HEK293 (cell line): ENCODE measurements around the gene NCF2.
A peak's percentile ranks its signal among the peaks of the same experiment; 100 is the strongest.

Experiments
- CTCF ChIA-PET: fragments of 350-600 bp; formaldehyde crosslinking; extraction: SDS; loops from one replicate; lab custom pipeline; 2021; ENCODE audit warnings: antibody characterized with exemption; lab: Yijun Ruan, JAX
- POLR2A ChIA-PET: fragments of 300-600 bp; formaldehyde crosslinking; extraction: SDS; loops from one replicate; lab custom pipeline; 2020; ENCODE audit warnings: antibody characterized with exemption, inconsistent platforms; lab: Yijun Ruan, JAX
- H3K27ac ChIP-seq: fragments of 200-500 bp; sonication (Bioruptor generic); 2 replicates; pipeline ENCODE4 v1.5.1; 2014; ENCODE audit warnings: low read depth, low read length, control low read depth, inconsistent platforms; ENCODE audit errors: extremely low read depth
- H3K36me3 ChIP-seq, 2 experiments: fragments of 200-500 bp in 1 of 2; sonication (Bioruptor generic) in 1 of 2; 1 replicate in 1 of 2; 2 replicates in 1 of 2; pipeline ENCODE4 v1.5.1; 2014 to 2017; ENCODE audit warnings: inconsistent platforms in 2 of 2, low read length in 2 of 2; ENCODE audit not compliant: control insufficient read depth in 2 of 2, insufficient read depth in 1 of 2
- H3K4me1 ChIP-seq: fragments of 200-500 bp; sonication (Bioruptor generic); 2 replicates; pipeline ENCODE4 v1.5.1; 2014; ENCODE audit warnings: mild to moderate bottlenecking, low read length, inconsistent platforms; ENCODE audit not compliant: control insufficient read depth, insufficient read depth
- H3K4me3 ChIP-seq: 2 replicates; pipeline ENCODE4 v1.5.1; 2011; ENCODE audit warnings: low read depth, mild to moderate bottlenecking, control low read depth, low read length, moderate library complexity
- H3K9me3 ChIP-seq: fragments of 200-500 bp; sonication (Bioruptor generic); 2 replicates; pipeline ENCODE4 v1.5.1; 2014; ENCODE audit warnings: low read depth, low read length, inconsistent platforms; ENCODE audit not compliant: control insufficient read depth, insufficient read depth
- CTCF ChIP-seq: fragments of 450-650 bp; formaldehyde crosslinking; IDR thresholded peaks from 2 replicates; pipeline ENCODE4 v1.5.1; 2016; ENCODE audit warnings: missing biosample characterization, missing genetic modification characterization
- IKZF3 ChIP-seq: fragments of 450-650 bp; IDR thresholded peaks from 2 replicates; pipeline ENCODE4 v1.5.0; 2018; ENCODE audit warnings: missing biosample characterization, mild to moderate bottlenecking, missing genetic modification characterization, moderate library complexity
- KLF1 ChIP-seq: fragments of 450-650 bp; formaldehyde crosslinking; IDR thresholded peaks from 2 replicates; pipeline ENCODE4 v1.5.1; 2016; ENCODE audit warnings: missing biosample characterization, missing genetic modification characterization
- PRDM1 ChIP-seq: fragments of 450-650 bp; formaldehyde crosslinking; IDR thresholded peaks from 2 replicates; pipeline ENCODE4; 2016; ENCODE audit warnings: missing biosample characterization, missing genetic modification characterization
- SCRT2 ChIP-seq: fragments of 450-650 bp; formaldehyde crosslinking; IDR thresholded peaks from 2 replicates; pipeline ENCODE4 v1.5.1; 2016; ENCODE audit warnings: missing biosample characterization, missing genetic modification characterization
- TCF7L2 ChIP-seq: IDR thresholded peaks from 2 replicates; pipeline ENCODE4 v1.6.1; 2011; ENCODE audit warnings: low read depth, mild to moderate bottlenecking, inconsistent platforms, low read length, moderate library complexity, borderline replicate concordance
- YY2 ChIP-seq: fragments of 450-650 bp; formaldehyde crosslinking; IDR thresholded peaks from 2 replicates; pipeline ENCODE4 v1.5.1; 2016; ENCODE audit warnings: missing biosample characterization, missing genetic modification characterization
- ZBTB48 ChIP-seq: fragments of 450-650 bp; formaldehyde crosslinking; IDR thresholded peaks from 2 replicates; pipeline ENCODE4 v1.5.1; 2016; ENCODE audit warnings: missing biosample characterization, missing genetic modification characterization
- ZBTB49 ChIP-seq: fragments of 450-650 bp; formaldehyde crosslinking; IDR thresholded peaks from 2 replicates; pipeline ENCODE4 v1.5.1; 2016; ENCODE audit warnings: missing biosample characterization, missing genetic modification characterization, low read depth
- ZBTB6 ChIP-seq: fragments of 450-650 bp; formaldehyde crosslinking; IDR thresholded peaks from 2 replicates; pipeline ENCODE4 v1.5.1; 2017; ENCODE audit warnings: missing biosample characterization, missing genetic modification characterization
- ZNF140 ChIP-seq: fragments of 450-650 bp; formaldehyde crosslinking; IDR thresholded peaks from 2 replicates; pipeline ENCODE4 v1.5.1; 2016; ENCODE audit warnings: missing biosample characterization, missing genetic modification characterization
- ZNF146 ChIP-seq: fragments of 450-650 bp; formaldehyde crosslinking; IDR thresholded peaks from 2 replicates; pipeline ENCODE4 v1.5.1; 2016; ENCODE audit warnings: missing biosample characterization, missing genetic modification characterization
- ZNF394 ChIP-seq: fragments of 450-650 bp; formaldehyde crosslinking; IDR thresholded peaks from 2 replicates; pipeline ENCODE4 v1.5.1; 2016; ENCODE audit warnings: missing biosample characterization, missing genetic modification characterization, mild to moderate bottlenecking, moderate library complexity, borderline replicate concordance
- ZNF530 ChIP-seq: fragments of 450-650 bp; formaldehyde crosslinking; IDR thresholded peaks from 2 replicates; pipeline ENCODE4 v1.5.1; 2016; ENCODE audit warnings: low read depth, missing biosample characterization, missing genetic modification characterization
- ZNF544 ChIP-seq: fragments of 450-650 bp; formaldehyde crosslinking; IDR thresholded peaks from 2 replicates; pipeline ENCODE4 v1.5.0; 2017; ENCODE audit warnings: missing biosample characterization, missing genetic modification characterization
- ZNF596 ChIP-seq: fragments of 450-650 bp; IDR thresholded peaks from 2 replicates; pipeline ENCODE4 v1.5.0; 2018; ENCODE audit warnings: missing biosample characterization, mild to moderate bottlenecking, missing genetic modification characterization, moderate library complexity
- ZNF654 ChIP-seq: fragments of 450-650 bp; formaldehyde crosslinking; IDR thresholded peaks from 2 replicates; pipeline ENCODE4 v1.5.1; 2016; ENCODE audit warnings: low read depth, missing biosample characterization, missing genetic modification characterization
- ZNF664 ChIP-seq: fragments of 450-650 bp; formaldehyde crosslinking; IDR thresholded peaks from 2 replicates; pipeline ENCODE4 v1.5.1; 2016; ENCODE audit warnings: missing biosample characterization, missing genetic modification characterization
- ZNF677 ChIP-seq: fragments of 450-650 bp; IDR thresholded peaks from 2 replicates; pipeline ENCODE4 v1.5.0; 2018; ENCODE audit warnings: missing biosample characterization, mild to moderate bottlenecking, missing genetic modification characterization, moderate library complexity
- ZNF837 ChIP-seq: fragments of 450-650 bp; formaldehyde crosslinking; IDR thresholded peaks from 2 replicates; pipeline ENCODE4 v1.5.1; 2016; ENCODE audit warnings: missing biosample characterization, missing genetic modification characterization
- ZSCAN18 ChIP-seq: fragments of 450-650 bp; formaldehyde crosslinking; IDR thresholded peaks from 2 replicates; pipeline ENCODE4 v1.5.1; 2016; ENCODE audit warnings: missing biosample characterization, missing genetic modification characterization

The NCF2 gene

GRCh38 chr1:183611021-183611420, 20.8 kb upstream of the NCF2 start (continued):
- TF ChIP-seq ZNF544 (no peak), TCF7L2 (no peak), ZBTB48 (tag by site-specific recombination) (no peak), SCRT2 (tag by site-specific recombination) (no peak), ZNF596 (no peak), ZNF394 (no peak), PRDM1 (tag by site-specific recombination) (no peak), ZNF837 (tag by site-specific recombination) (no peak), YY2 (tag by site-specific recombination) (no peak), ZSCAN18 (no peak)

- H3K4me3 ChIP-seq, result no peak overlapping the region
- TF ChIP-seq KLF1, result peak; percentile 37; the same call in 1 of the 2 replicates
- no peak for TF ChIP-seq ZNF140
- no peak for TF ChIP-seq ZNF530 (tag by site-specific recombination)
- H3K27ac ChIP-seq, result no peak overlapping the region
- CTCF ChIA-PET, result interaction anchor here (0.7 to 0.8 kb wide), 2 partner anchors 13 to 75 kb away, joined by 3 to 4 read pairs; no protein-coding TSS in a partner anchor
- H3K9me3 ChIP-seq, result no peaks in the 10 kb centered on the region
- POLR2A ChIA-PET, result no interaction called here
- H3K4me1 ChIP-seq, result no peaks in the 10 kb centered on the region
- no peaks in the 10 kb centered on the region for H3K36me3 ChIP-seq
Observed at GRCh38 chr1:183609759-183610452, 19.6 kb upstream of the NCF2 start.

- no peak for TF ChIP-seq ZBTB6
- peak; percentile 35; the same call in 1 of the 2 replicates for TF ChIP-seq CTCF (tag by site-specific recombination)
- Histone ChIP-seq H3K9me3 (no peaks in the 10 kb centered on the region), H3K4me3 (no peak overlapping the region), H3K4me1 (no peaks in the 10 kb centered on the region), H3K27ac (no peak overlapping the region), H3K36me3 (no peaks in the 10 kb centered on the region)
- ChIA-PET CTCF (interaction anchor here (0.7 to 1.2 kb wide), 3 partner anchors 13 to 76 kb away, joined by 3 to 4 read pairs (median 3); no protein-coding TSS in a partner anchor), POLR2A (no interaction called here)
Observed at GRCh38 chr1:183609313-183609712, 19.1 kb upstream of the NCF2 start.

- H3K9me3 ChIP-seq, result no peaks in the 10 kb centered on the region
- ChIA-PET CTCF (no interaction called here), POLR2A (no interaction called here)
- H3K27ac ChIP-seq, result no peak overlapping the region
- no peak overlapping the region for H3K4me3 ChIP-seq
- no peaks in the 10 kb centered on the region for H3K4me1 ChIP-seq
- H3K36me3 ChIP-seq, result no peaks in the 10 kb centered on the region
- no peak for TF ChIP-seq ZNF664 (tag by site-specific recombination)
- no peak for TF ChIP-seq ZNF677 (tag by site-specific recombination)
- TF ChIP-seq ZNF654 (tag by site-specific recombination), result no peak
- TF ChIP-seq ZNF146 (tag by site-specific recombination), result no peak
- TF ChIP-seq ZBTB49, result no peak
- TF ChIP-seq IKZF3 (tag by site-specific recombination), result no peak
Observed at GRCh38 chr1:183607322-183607980, 17.2 kb upstream of the NCF2 start.
